Activated B cell treated with CpG ODN at 0.5 μM for 24 hours (primary cell): ENCODE data around the gene GPX1. TPM values are rescaled to one million over a fixed set of nuclear protein-coding genes. Genes with fewer than 3 reads are reported as not detected.

ENCODE experiments used
- ATAC-seq: fragments of 200-7000 bp; cut with Tn5 transposase; one replicate; pipeline ENCODE4 v1.10.0; 2021; ENCODE audit warnings: low read depth, mild to moderate bottlenecking, moderate library complexity
- CTCF ChIA-PET: fragments of 350-600 bp; sonication (Branson Sonifier 250); formaldehyde crosslinking; loops from one replicate; lab custom pipeline; 2021; ENCODE audit warnings: antibody characterized with exemption; lab: Charles Lee
- POLR2A ChIA-PET: fragments of 350-600 bp; sonication (Branson Sonifier 250); formaldehyde crosslinking; loops from one replicate; lab custom pipeline; 2021; ENCODE audit warnings: antibody characterized with exemption; lab: Charles Lee
- DNase-seq: peaks from one replicate; pipeline ENCODE4 v3.0.0; 2022
- H3K27ac Mint-ChIP-seq: one replicate; pipeline ENCODE4 v1.8.0; 2020; ENCODE audit warnings: mixed read lengths
- H3K27me3 Mint-ChIP-seq: one replicate; pipeline ENCODE4 v1.8.0; 2021; ENCODE audit warnings: mixed read lengths
- H3K36me3 Mint-ChIP-seq: one replicate; pipeline ENCODE4 v1.8.0; 2021; ENCODE audit warnings: low read depth, mixed read lengths
- H3K4me1 Mint-ChIP-seq: one replicate; pipeline ENCODE4 v1.8.0; 2021; ENCODE audit warnings: mixed read lengths
- H3K4me3 Mint-ChIP-seq: one replicate; pipeline ENCODE4 v1.8.0; 2020; ENCODE audit warnings: mild to moderate bottlenecking, mixed read lengths
- H3K9me3 Mint-ChIP-seq: one replicate; pipeline ENCODE4 v1.8.0; 2020; ENCODE audit warnings: mixed read lengths
- CTCF ChIP-seq: fragments of 200-600 bp; IDR thresholded peaks from one replicate; pipeline ENCODE4 v1.8.0; 2022; ENCODE audit warnings: antibody characterized with exemption, mild to moderate bottlenecking
- intact Hi-C: fragments of 100-400 bp; cut with micrococcal nuclease; formaldehyde crosslinking; loops from one replicate; pipeline ENCODE4 v1.15.1; 2024
- total RNA-seq: library from RNA; stranded (reverse); gene quantifications from 2 replicates; pipeline ENCODE4 v1.2.3, GENCODE V29; 2022

The GPX1 gene
- total RNA-seq, 1 donor from 2014 or later, result 90.0 TPM

- Mint-ChIP-seq H3K4me1 (peaks cover 65% of the 10 kb centered on the region), H3K4me3 (no peak overlapping the region)
Observed at GRCh38 chr3:49387721-49388120, 29.6 kb upstream of the GPX1 start.

GRCh38 chr3:49386056-49386756 lies 28.1 kb upstream of the GPX1 start:
- no peaks in the 10 kb centered on the region for H3K27me3 Mint-ChIP-seq
- no peaks in the 10 kb centered on the region for H3K9me3 Mint-ChIP-seq
- no peak for DNase-seq
- peak overlapping the region; percentile 68 for H3K4me3 Mint-ChIP-seq
- peaks cover 26% of the 10 kb centered on the region for H3K36me3 Mint-ChIP-seq
- TF ChIP-seq CTCF, result no peak
- ChIA-PET CTCF (interaction anchor here (0.8 kb wide), 1 partner anchor 46 kb away, joined by 3 read pairs; no protein-coding TSS in a partner anchor), POLR2A (interaction anchor here (0.7 kb wide), 1 partner anchor 8 kb away, joined by 9 read pairs; no protein-coding TSS in a partner anchor)
- intact Hi-C loops, result no loop called here
- peak overlapping the region; percentile 82 for H3K27ac Mint-ChIP-seq
- peak; percentile 31 for ATAC-seq
- peaks cover 67% of the 10 kb centered on the region for H3K4me1 Mint-ChIP-seq

More at GRCh38 chr3:49387721-49388120, 29.6 kb upstream of the GPX1 start:
- DNase-seq, result no peak
- no peak for ATAC-seq
- intact Hi-C loops, result no loop called here
- ChIA-PET POLR2A (interaction anchor here (1.1 kb wide), 1 partner anchor 48 kb away, joined by 4 read pairs; the partner anchor contains the start of gene USP4), CTCF (interaction anchor here (1.1 kb wide), 1 partner anchor 48 kb away, joined by 3 read pairs; the partner anchor contains the start of gene USP4)
- Mint-ChIP-seq H3K27ac (peak overlapping the region; percentile 57), H3K9me3 (no peaks in the 10 kb centered on the region), H3K36me3 (peaks cover 29% of the 10 kb centered on the region), H3K27me3 (no peaks in the 10 kb centered on the region)
- no peak for TF ChIP-seq CTCF

- CTCF ChIA-PET, result interaction anchor here (0.8 kb wide), 1 partner anchor 45 kb away, joined by 3 read pairs; no protein-coding TSS in a partner anchor
- POLR2A ChIA-PET, result no interaction called here
- intact Hi-C loops, result no loop called here
- Mint-ChIP-seq H3K4me3 (peak overlapping the region; percentile 68), H3K9me3 (no peaks in the 10 kb centered on the region), H3K27ac (no peak overlapping the region), H3K27me3 (no peaks in the 10 kb centered on the region), H3K36me3 (peaks cover 26% of the 10 kb centered on the region), H3K4me1 (peaks cover 66% of the 10 kb centered on the region)
- ATAC-seq (no peak), DNase-seq (no peak)
- TF ChIP-seq CTCF, result no peak
Observed at GRCh38 chr3:49385617-49386016, 27.5 kb upstream of the GPX1 start.

GRCh38 chr3:49383387-49383786 lies 25.2 kb upstream of the GPX1 start:
- Mint-ChIP-seq H3K27ac (no peak overlapping the region), H3K9me3 (no peaks in the 10 kb centered on the region), H3K36me3 (peaks cover 32% of the 10 kb centered on the region), H3K4me1 (peaks cover 70% of the 10 kb centered on the region), H3K27me3 (no peaks in the 10 kb centered on the region), H3K4me3 (no peak overlapping the region)
- ChIA-PET POLR2A (no interaction called here), CTCF (no interaction called here)
- ATAC-seq (no peak), DNase-seq (no peak)
- intact Hi-C loops, result no loop called here
- TF ChIP-seq CTCF, result no peak

GRCh38 chr3:49378249-49378895 lies 20.2 kb upstream of the GPX1 start:
- intact Hi-C loops, result no loop called here
- DNase-seq (no peak), ATAC-seq (no peak)
- peaks cover 46% of the 10 kb centered on the region for H3K36me3 Mint-ChIP-seq
- CTCF ChIA-PET, result no interaction called here
- POLR2A ChIA-PET, result interaction anchor here (0.5 to 2.3 kb wide), 3 partner anchors 8 to 38 kb away, joined by 3 to 9 read pairs (median 8); partner anchors contain the start of genes RHOA and TCTA
- H3K9me3 Mint-ChIP-seq, result no peaks in the 10 kb centered on the region
- no peaks in the 10 kb centered on the region for H3K27me3 Mint-ChIP-seq
- H3K4me3 Mint-ChIP-seq, result no peak overlapping the region
- H3K4me1 Mint-ChIP-seq, result peaks cover 54% of the 10 kb centered on the region
- no peak for TF ChIP-seq CTCF
- no peak overlapping the region for H3K27ac Mint-ChIP-seq
